Stimulated activated CD4-positive, alpha-beta T cell treated with anti-CD3 and anti-CD28 coated beads, TNF-alpha, amount 100 ng/mL, for 24 hours (primary cell): ENCODE results near the gene CDK13.

Experiments
- DNase-seq, 3 experiments: peaks; one replicate each; pipeline ENCODE4 v3.0.0-alpha.2; 2020; ENCODE audit warnings: low read depth in 3 of 3

The CDK13 gene

DNA sequence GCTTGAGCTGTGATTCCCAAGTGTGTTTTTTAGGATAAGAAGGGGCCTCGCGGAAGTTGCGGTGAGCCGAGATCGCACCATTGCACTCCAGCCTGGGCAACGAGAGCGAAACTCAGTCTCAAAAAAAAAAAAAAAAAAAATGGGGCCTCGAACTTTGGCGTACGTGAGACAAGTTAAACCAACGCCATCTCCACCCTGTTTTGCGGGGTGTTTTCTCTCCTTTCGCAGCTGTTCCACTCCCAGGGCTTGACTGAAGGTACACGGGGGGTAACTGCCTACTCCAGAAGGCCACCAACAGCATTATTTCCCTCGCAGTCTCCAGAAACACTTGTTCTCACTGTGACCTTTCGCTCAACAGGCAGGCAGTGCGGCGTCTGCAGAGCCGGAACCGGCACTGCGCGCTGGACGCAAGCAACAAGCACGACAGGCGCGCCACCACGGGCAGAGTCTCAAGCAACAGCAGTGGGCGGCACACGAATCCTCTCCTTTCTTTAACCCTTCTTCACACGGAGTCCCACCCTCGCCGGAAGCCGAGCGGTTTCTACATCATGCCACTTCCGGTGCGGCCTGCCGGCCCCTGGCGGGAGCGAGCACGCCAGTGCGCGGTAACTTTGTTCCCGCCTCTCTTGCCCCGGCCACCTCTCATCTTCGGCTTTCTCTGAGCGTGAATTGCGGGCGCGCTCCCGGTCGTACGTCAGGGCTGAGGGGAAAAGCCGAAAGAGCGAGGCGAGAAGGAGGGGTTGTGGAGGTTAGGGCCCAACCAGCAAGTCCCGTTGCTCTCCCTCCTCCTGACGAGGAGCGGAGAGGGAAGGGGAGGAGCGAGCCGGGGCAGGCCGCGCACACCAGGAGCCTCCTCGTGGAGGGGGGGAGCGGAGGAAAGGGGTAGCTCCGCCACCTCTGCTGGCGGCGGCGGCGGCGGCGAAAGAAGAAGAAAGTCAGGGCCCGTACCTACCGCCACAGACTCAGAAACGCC, 814 bp upstream of the CDK13 start:
- peak; percentile 96 to 98 (median 97) for DNase-seq

- DNase-seq: peak in 2 of 3 experiments; percentile 5 to 47
Measured at GRCh38 chr7:39950473-39951225, 593 bp downstream of the CDK13 start.

DNA sequence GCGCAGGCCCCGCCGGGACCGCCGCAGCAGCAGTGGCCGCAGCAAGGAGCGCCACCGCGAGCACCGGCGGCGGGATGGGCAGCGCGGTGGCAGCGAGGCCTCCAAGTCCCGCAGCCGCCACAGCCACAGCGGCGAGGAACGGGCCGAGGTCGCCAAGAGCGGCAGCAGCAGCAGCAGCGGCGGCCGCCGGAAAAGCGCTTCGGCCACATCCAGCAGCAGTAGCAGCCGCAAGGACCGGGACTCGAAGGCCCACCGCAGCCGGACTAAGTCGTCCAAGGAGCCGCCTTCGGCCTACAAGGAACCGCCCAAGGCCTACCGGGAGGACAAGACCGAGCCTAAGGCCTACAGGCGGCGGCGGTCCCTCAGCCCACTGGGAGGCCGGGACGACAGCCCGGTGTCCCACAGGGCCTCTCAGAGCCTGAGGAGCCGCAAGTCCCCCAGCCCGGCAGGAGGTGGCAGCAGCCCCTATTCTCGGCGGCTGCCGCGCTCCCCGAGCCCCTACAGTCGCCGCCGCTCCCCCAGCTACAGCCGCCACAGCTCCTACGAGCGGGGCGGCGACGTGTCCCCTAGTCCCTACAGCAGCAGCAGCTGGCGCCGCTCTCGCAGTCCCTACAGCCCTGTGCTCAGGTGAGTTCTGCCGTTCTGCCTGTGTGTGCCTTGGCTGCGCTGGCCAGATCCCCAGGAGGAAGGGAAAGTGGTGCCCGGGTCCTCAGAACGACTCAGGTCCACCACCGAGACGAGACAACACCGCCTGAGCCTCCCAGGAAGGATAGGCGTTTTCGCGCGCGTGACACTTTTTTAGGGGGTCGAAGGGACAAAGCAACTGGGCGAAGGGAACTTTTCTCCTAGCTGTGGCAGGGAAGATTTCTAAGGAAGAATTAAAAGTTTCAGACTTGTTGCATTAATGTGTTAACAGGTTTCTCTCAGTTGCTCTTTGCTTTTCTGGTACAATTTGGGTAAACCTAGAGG, 1.5 kb downstream of the CDK13 start:
- peak in 2 of 3 experiments; percentile 31 to 65 for DNase-seq

GRCh38 chr7:39952374-39952773, 2.3 kb downstream of the CDK13 start:
- no peak for DNase-seq

DNA sequence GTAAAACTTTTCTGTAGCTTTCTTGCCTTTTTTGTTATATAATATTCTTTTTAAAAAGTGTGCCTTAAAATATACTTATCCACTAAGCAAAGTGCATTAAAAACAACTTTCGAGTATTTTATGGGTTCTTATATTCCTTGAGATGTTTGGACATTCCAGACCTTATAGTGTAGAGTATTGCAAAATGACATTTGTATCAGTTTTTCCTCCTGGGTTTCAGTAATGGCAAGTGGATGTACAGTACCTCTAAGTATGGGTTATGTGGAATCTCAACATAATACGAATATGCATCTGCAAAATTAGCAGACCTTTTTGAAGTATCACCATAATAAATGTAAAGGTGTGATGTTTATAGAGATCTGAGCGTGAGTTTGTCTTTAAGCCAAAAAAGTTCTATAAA, 2.7 kb downstream of the CDK13 start:
- DNase-seq: no peak

DNA sequence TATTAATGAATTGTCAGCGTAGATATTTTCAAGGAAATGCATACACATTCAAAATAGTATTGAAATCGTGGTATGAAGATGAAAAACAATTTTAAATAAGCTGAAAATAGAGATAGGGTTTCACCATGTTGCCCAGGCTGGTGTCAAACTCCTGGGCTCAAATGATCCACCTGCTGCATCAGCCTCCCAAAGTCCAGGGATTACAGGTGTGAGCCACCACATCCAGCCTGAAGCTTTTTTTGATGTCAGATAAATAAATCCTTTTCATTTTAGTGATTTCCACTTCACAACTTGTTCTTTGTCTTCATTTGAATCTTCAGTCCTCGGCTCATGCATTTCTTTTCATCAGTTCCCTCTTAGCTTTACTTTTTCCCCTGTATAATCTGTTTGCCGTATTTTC, 4.6 kb downstream of the CDK13 start:
- DNase-seq: no peak

- no peak for DNase-seq
Measured at GRCh38 chr7:39958038-39958437, 8.0 kb downstream of the CDK13 start.

- no peak for DNase-seq
Measured at GRCh38 chr7:39967406-39968161, 17.5 kb downstream of the CDK13 start.

GRCh38 chr7:39969431-39969830, 19.4 kb downstream of the CDK13 start:
- DNase-seq: no peak

DNA sequence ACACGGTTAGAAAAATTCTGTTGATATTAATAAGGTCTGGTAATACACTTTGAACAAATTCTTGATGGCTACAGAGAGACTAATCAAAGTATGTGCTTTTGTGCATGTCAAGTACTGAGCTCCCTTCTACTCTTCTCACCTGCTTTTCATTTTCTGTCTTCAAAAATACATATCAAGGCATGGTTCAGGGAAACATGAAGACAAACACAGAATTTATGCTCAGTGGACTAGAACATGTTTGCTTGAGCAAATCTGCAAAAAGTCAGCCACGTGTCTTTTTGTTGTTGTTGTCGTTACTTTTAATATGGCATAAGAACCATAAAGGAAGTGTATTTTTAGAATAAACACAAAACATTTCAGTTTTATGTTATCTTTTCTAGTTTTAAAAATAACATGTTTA, 21.9 kb downstream of the CDK13 start:
- DNase-seq: no peak

DNA sequence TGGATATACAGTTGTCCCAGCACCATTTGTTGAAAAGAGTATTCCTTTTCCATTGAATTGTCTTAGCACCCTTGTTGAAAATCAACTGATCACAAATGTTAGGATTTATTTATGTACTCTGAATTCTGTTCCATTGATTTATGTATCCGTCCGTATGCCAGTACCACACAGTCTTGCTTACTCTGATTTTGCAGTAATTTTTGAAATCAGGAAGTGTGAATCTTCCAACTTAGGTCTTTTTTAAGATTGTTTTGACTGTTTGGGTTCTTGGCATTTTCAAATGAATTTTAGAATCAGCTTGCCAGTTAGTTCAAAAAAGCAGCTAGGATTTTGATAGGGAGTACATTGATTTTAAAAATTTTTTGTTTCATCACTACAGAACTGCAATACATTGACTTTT, 23.7 kb downstream of the CDK13 start:
- no peak for DNase-seq

DNA sequence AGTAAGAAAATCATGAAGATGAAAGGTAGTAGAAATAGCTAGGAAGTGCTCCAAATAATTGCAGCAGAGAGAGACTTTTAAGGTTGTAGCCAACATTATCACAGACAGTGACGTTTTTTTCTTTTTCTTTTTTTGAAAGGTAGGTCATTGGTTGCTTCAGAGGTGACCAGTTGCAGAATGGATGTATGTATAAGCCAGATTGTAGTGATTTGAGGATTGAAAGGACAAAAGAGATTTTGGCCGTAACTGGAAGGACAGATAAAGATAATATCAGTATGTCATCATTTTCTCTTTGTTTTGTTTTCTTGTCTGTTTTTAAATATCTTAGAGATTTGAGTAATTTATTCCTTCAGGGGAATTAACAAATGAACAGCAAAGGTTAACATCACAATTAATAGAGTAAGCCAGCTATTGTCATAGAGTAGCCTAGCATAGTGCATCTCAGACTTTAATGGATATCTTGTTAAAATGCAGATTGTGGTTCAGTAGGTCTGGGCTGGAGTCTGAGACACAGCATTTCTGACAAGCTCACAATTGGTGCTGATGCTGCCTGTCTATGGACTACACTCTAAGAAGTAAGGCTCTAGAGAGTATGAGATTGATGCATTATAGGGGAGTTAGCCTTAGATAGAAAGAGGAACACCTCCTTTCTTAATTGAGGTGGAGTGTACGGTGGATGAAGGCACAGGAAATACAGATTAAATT, 28.3 kb downstream of the CDK13 start:
- no peak for DNase-seq

GRCh38 chr7:39979406-39980073, 29.5 kb downstream of the CDK13 start:
- no peak for DNase-seq

- DNase-seq: no peak
Measured at GRCh38 chr7:39985398-39985918, 35.4 kb downstream of the CDK13 start.

GRCh38 chr7:39987641-39988347, 37.7 kb downstream of the CDK13 start:
- no peak for DNase-seq

DNA sequence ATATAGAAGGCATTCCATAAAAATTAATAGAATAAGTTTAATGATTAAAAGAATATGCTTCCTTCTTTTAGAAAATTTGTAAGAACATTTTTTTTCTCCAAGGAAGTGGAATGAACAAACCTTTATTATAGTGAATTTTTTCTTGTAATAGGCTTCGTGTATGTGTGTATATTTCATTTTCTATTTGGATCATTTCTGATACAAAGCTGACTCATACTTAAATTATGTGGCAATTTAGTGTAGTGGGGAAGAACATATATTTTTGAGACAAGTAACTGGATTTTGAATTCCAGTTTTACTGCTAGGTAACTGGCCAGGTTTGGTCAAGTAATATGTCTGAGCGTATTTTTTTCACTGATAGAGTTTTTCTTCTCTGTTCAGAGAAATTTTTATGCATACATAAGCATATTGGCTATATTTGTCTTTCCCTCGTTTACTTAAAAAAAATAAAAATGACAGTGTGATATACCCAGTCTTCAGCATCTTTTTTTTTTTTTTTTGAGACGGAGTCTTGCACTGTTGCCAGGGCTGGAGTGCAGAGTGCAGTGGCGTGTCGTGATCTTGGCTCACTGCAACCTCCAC, 50.8 kb downstream of the CDK13 start:
- DNase-seq: no peak

GRCh38 chr7:40001649-40002048, 51.6 kb downstream of the CDK13 start:
- DNase-seq: no peak

- no peak for DNase-seq
Measured at GRCh38 chr7:40003597-40003996, 53.5 kb downstream of the CDK13 start.
